GM12864 (cell line): Measurements from ENCODE around the gene SYTL4.

Experiments
- DNase-seq: peaks from one replicate; pipeline ENCODE4 v3.0.0-alpha.2; 2011; ENCODE audit warnings: low read depth
- H3K4me3 ChIP-seq: 2 replicates; pipeline ENCODE4 v1.5.1; 2011; ENCODE audit warnings: mild to moderate bottlenecking, low read depth, low read length, control low read depth
- TF ChIP-seq, protein P1 (sequence below): IDR thresholded peaks from 2 replicates; pipeline ENCODE4 v1.5.1; 2011; ENCODE audit warnings: low read depth, mild to moderate bottlenecking, moderate library complexity, low read length, control low read depth, inconsistent platforms; ENCODE audit errors: missing control alignments

SYTL4 gene

DNA sequence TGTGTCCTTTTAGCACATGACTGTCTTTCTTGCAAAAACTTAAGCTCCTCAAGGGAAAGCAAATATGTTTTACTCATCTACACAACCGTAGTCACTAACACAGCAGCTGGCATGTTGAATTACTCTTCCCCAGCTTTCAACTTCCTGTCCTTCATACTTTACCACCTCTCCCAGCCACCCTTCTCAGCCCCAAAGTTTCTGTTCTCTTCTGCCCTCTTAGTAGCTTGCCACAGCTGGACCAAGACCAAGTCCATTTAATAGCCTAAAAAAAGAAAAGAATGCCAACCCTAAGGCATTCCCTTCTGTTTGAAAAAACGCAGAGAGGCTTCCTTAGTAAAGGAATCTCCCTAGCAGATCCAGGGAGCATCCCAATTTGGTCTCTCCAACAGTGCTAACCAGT is 51.2 kb downstream of the SYTL4 start:
- TF ChIP-seq, protein P1, sequence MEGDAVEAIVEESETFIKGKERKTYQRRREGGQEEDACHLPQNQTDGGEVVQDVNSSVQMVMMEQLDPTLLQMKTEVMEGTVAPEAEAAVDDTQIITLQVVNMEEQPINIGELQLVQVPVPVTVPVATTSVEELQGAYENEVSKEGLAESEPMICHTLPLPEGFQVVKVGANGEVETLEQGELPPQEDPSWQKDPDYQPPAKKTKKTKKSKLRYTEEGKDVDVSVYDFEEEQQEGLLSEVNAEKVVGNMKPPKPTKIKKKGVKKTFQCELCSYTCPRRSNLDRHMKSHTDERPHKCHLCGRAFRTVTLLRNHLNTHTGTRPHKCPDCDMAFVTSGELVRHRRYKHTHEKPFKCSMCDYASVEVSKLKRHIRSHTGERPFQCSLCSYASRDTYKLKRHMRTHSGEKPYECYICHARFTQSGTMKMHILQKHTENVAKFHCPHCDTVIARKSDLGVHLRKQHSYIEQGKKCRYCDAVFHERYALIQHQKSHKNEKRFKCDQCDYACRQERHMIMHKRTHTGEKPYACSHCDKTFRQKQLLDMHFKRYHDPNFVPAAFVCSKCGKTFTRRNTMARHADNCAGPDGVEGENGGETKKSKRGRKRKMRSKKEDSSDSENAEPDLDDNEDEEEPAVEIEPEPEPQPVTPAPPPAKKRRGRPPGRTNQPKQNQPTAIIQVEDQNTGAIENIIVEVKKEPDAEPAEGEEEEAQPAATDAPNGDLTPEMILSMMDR, result no peak
- no peak for DNase-seq
- no peak overlapping the region for H3K4me3 ChIP-seq

DNA sequence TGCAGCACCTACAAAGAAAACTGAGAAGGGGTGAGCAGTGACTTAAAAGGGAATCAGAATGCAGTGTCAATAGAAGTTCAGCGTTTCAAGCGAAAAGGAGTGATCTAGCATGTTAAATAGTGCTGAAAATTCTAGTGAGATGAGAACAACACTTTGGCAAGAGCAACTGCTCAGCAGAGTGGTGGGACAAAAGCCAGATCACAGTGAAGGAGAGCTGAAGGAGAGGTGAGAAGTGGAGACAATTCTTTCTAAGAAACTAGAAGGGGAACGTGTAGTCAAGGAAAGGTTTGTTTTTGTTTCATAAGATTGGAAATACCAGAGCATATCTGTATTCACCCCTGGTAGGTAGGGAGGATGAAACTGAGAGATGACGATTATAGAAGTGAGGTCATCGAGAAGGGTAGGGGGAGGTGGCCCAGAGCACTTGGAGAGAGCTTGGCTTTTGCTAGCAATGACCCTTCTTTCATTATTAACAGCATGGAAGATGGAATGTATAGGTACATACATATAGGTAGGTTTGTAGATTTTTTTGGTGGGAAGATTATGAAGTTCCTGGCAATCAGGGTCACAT is 54.2 kb downstream of the SYTL4 start:
- TF ChIP-seq, protein P1, result no peak
- no peak overlapping the region for H3K4me3 ChIP-seq
- no peak for DNase-seq

DNA sequence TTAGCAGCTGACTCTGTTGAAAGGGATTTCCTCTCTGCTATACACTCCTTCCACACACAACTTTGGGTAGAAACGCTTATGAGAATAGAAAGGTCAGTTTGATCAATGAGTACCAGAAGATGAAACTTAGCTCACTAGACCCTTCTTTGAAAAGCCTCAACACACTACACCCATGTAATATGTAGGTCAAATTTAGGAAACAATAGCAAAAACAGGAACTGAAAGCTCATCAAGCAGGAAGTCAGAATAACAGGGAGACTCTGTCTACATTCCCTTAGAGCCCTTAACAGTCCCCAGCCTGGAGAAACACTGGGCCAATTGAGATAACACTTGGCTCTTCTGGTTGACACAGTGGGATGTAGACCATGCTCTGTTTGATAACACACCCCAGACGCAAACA is 57.2 kb downstream of the SYTL4 start:
- no peak for DNase-seq
- no peak overlapping the region for H3K4me3 ChIP-seq
- TF ChIP-seq, protein P1, result no peak

DNA sequence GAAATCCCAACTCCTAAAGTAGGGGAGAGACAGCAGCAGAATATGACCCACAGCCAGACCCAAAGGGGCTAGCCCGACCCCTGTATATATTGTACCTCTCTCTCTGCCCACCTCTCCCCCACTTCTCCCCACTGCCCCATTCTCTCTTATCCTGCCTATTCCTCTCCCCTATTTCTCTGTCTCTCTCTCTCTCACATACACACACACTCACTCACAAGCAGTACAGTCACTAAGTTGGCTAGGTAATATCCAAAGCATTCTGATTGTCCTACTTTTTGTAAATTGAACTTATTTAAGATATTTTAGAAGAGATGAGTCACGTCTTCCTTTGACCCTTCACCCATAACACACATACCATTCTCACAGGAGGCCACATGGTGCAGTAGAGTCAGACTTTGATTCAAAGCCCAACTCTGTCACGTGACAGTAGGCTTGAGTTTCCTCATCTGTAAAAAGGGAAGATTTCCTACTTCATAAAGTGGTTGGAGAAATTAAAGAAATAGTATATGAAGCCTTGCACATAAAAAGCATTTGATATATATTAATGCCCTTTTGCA is 58.4 kb downstream of the SYTL4 start:
- DNase-seq, result no peak
- H3K4me3 ChIP-seq, result no peak overlapping the region
- TF ChIP-seq, protein P1, result no peak

DNA sequence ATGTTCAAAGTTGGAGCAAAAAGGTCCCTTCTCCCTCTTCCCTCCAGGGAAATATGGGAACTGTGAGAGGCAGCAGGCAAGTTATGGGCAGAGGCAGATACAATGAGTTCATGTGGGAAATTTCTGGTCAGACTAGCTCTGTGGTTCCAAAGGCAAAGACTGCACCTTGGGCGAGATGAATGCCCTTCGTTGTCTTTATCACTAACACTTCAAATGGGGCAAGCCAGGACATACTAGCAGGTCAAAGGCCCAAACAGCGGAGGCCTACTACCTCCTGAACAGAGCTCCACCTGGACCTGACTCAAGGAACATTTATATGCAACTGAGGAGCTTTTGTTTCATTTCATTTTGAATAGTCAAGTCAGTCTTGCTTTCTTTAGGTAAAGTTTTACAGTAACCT is 59.0 kb downstream of the SYTL4 start:
- DNase-seq, result no peak
- TF ChIP-seq, protein P1, result no peak

DNA sequence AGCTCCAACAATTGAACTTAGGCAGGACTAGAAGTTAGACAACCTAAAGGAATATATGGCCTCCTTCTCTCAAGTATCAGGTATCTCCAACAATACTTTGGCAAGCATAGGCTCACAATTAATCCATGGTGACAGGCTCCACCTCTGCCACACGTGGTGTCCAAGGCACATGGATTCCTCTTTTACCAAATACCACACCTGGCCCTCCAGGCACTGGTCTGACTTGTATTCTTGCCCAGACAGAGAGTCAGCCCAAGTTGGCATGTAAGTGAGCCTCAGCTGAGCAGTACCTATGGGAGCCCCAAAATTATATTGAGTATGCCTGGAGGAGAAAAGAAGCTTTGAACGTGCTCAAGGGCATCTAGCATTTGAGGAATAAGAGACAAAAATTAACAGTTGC is 68.3 kb downstream of the SYTL4 start:
- no peak for DNase-seq
- H3K4me3 ChIP-seq, result no peak overlapping the region
- TF ChIP-seq, protein P1, result no peak

More for the DNA sequence above, 59.0 kb downstream of the SYTL4 start:
- H3K4me3 ChIP-seq, result no peak overlapping the region

DNA sequence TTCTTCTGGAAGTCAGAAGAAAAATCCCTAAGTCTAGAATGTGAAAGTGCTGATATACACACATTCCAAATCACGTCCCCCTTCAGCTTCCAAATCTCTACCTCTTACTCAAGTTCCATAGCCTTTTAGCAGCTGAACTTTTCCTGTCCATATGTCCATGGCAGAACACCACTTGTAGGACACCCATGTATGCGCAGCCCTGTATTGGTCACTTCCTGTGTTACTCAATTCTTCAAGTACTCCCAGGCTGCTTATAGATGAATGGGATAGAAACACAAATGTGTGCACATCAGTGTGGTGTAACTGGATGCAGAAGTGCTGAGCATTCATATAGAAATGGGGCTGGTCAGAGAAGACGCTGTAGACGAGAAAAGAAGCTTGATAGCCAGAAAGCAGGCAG is 69.1 kb downstream of the SYTL4 start:
- no peak for DNase-seq
- TF ChIP-seq, protein P1, result no peak
- H3K4me3 ChIP-seq, result no peak overlapping the region
